Transverse colon (tissue), 4 donors: ENCODE results near the gene APOA1.

Source experiments
- EP300 ChIP-seq: sonication (generic); formaldehyde crosslinking; IDR thresholded peaks from one replicate; pipeline ENCODE4 v1.6.1; 2017; ENCODE audit warnings: antibody characterized with exemption, low read depth
- POLR2A ChIP-seq: fragments of 450-650 bp; IDR thresholded peaks from one replicate; pipeline ENCODE4 v1.6.1; 2016; ENCODE audit warnings: antibody characterized with exemption, mild to moderate bottlenecking, moderate library complexity
- POLR2AphosphoS5 ChIP-seq, 3 donors: sonication (generic); formaldehyde crosslinking; IDR thresholded peaks; one replicate each; pipeline ENCODE4 v1.6.1; 2016; ENCODE audit warnings: antibody characterized with exemption in 3 of 3
- TF ChIP-seq, protein P1 (sequence below), 5 experiments: fragments of 200-600 bp in 3 of 5; fragments of 450-650 bp in 2 of 5; sonication (generic) in 3 of 5; IDR thresholded peaks; 1 replicate in 2 of 5; 2 replicates in 3 of 5; pipeline ENCODE4 v1.5.1; 2016 to 2017; ENCODE audit warnings: antibody characterized with exemption in 5 of 5, inconsistent platforms in 3 of 5, mild to moderate bottlenecking in 2 of 5, moderate library complexity in 1 of 5

DNA sequence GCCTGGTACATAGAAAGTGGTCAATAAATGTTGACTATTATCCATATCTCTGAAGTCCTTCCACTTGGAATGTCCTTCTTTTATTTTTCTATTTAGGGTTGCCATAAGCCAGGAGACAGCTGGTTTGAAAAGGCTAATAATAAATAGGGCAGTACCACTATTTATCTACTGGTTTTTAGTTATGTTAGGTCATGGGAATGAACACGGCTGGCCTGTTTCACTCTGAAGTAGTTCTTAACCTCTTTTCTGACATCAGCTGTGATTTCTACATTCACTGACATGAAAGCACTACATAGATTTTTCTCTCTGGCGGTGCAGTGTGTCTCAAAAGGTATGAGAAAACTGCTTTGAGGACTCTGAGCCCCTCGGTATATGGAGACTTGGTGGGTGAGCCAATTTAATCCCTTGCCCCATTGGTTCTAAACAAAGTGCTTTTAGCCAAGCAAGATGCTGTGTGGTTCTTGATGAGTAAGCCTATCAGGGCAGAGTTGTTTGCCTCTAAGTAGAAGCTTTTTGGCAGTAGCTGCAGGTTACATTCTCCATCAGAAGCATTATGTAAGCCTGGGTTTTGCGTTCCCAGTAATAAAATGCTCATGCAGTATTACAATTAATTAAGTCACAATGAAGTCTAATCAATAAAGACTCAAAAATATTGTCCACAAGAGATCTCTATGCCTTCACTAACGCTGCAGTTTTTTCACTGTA is 48.7 kb upstream of the APOA1 start:
- TF ChIP-seq, protein P1, sequence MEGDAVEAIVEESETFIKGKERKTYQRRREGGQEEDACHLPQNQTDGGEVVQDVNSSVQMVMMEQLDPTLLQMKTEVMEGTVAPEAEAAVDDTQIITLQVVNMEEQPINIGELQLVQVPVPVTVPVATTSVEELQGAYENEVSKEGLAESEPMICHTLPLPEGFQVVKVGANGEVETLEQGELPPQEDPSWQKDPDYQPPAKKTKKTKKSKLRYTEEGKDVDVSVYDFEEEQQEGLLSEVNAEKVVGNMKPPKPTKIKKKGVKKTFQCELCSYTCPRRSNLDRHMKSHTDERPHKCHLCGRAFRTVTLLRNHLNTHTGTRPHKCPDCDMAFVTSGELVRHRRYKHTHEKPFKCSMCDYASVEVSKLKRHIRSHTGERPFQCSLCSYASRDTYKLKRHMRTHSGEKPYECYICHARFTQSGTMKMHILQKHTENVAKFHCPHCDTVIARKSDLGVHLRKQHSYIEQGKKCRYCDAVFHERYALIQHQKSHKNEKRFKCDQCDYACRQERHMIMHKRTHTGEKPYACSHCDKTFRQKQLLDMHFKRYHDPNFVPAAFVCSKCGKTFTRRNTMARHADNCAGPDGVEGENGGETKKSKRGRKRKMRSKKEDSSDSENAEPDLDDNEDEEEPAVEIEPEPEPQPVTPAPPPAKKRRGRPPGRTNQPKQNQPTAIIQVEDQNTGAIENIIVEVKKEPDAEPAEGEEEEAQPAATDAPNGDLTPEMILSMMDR (IDR thresholded peaks at IDR 0.05), result no peak
- TF ChIP-seq POLR2AphosphoS5 (IDR thresholded peaks at IDR 0.05) (peak in 1 of 3 donors; percentile 8), POLR2A (no peak), EP300 (no peak)
